Activated T-helper 1 cell treated with anti-CD3 and anti-CD28 coated beads, Interleukin-12 subunit alpha, Interleukin-12 subunit beta, Interleukin-2, Interleukin-4 antibody, amounts not matched to agents 30 ng/mL and 10 ng/mL and 1 ng/mL, durations not matched to agents 14 hours and 24 hours and 36 hours (primary cell): ENCODE data around the gene INPP5A. TPM values are rescaled to one million over a fixed set of nuclear protein-coding genes. Genes with fewer than 3 reads are reported as not detected.

Experiments used
- DNase-seq: peaks from one replicate; pipeline ENCODE4 v3.0.0; 2021; ENCODE audit warnings: low spot score
- H3K27ac Mint-ChIP-seq: one replicate; pipeline ENCODE4 v1.8.0; 2021; ENCODE audit warnings: mild to moderate bottlenecking, mixed read lengths
- H3K27me3 Mint-ChIP-seq: one replicate; pipeline ENCODE4 v1.8.0; 2022; ENCODE audit warnings: mild to moderate bottlenecking, moderate library complexity, mixed read lengths; ENCODE audit not compliant: insufficient read depth
- H3K36me3 Mint-ChIP-seq: one replicate; pipeline ENCODE4 v1.8.0; 2021; ENCODE audit warnings: low read depth, mixed read lengths
- H3K4me1 Mint-ChIP-seq: one replicate; pipeline ENCODE4 v1.8.0; 2021; ENCODE audit warnings: low read depth, mixed read lengths
- H3K4me3 Mint-ChIP-seq: one replicate; pipeline ENCODE4 v1.8.0; 2021; ENCODE audit warnings: mild to moderate bottlenecking, moderate library complexity, mixed read lengths
- H3K9me3 Mint-ChIP-seq: one replicate; pipeline ENCODE4 v1.8.0; 2021; ENCODE audit warnings: mixed read lengths
- intact Hi-C: fragments of 100-400 bp; cut with micrococcal nuclease; formaldehyde crosslinking; loops from one replicate; pipeline ENCODE4 v1.15.1; 2024
- total RNA-seq: library from RNA; stranded (reverse); gene quantifications from 2 replicates; pipeline ENCODE4 v1.2.3, GENCODE V29; 2022

INPP5A gene
- total RNA-seq, 1 donor from 2014 or later, result 13.4 TPM

- DNase-seq, result no peak
- H3K27ac Mint-ChIP-seq, result no peak overlapping the region
- intact Hi-C loops, result no loop called here
- peaks cover 1% of the 10 kb centered on the region for H3K27me3 Mint-ChIP-seq
- no peaks in the 10 kb centered on the region for H3K36me3 Mint-ChIP-seq
- no peak overlapping the region for H3K4me3 Mint-ChIP-seq
- peaks cover 8% of the 10 kb centered on the region for H3K4me1 Mint-ChIP-seq
- H3K9me3 Mint-ChIP-seq, result no peaks in the 10 kb centered on the region
Observed at GRCh38 chr10:132628966-132629900, 91.6 kb downstream of the INPP5A start.

GRCh38 chr10:132630156-132630555, 92.6 kb downstream of the INPP5A start:
- Mint-ChIP-seq H3K9me3 (no peaks in the 10 kb centered on the region), H3K27ac (no peak overlapping the region), H3K4me1 (peaks cover 11% of the 10 kb centered on the region), H3K27me3 (peaks cover under 1% of the 10 kb centered on the region), H3K4me3 (no peak overlapping the region), H3K36me3 (no peaks in the 10 kb centered on the region)
- intact Hi-C loops, result no loop called here
- DNase-seq, result no peak

GRCh38 chr10:132630666-132631337, 93.2 kb downstream of the INPP5A start:
- Mint-ChIP-seq H3K4me1 (peaks cover 11% of the 10 kb centered on the region), H3K4me3 (no peak overlapping the region)
- no peak for DNase-seq

GRCh38 chr10:132631338-132631735, 93.8 kb downstream of the INPP5A start:
- Mint-ChIP-seq H3K27me3 (no peaks in the 10 kb centered on the region), H3K4me3 (no peak overlapping the region), H3K36me3 (no peaks in the 10 kb centered on the region), H3K4me1 (peaks cover 11% of the 10 kb centered on the region), H3K9me3 (no peaks in the 10 kb centered on the region), H3K27ac (no peak overlapping the region)
- DNase-seq, result no peak
- intact Hi-C loops, result no loop called here

More at GRCh38 chr10:132630666-132631337, 93.2 kb downstream of the INPP5A start:
- no peak overlapping the region for H3K27ac Mint-ChIP-seq
- H3K27me3 Mint-ChIP-seq, result no peaks in the 10 kb centered on the region
- H3K36me3 Mint-ChIP-seq, result no peaks in the 10 kb centered on the region
- intact Hi-C loops, result no loop called here
- no peaks in the 10 kb centered on the region for H3K9me3 Mint-ChIP-seq

GRCh38 chr10:132632091-132632561, 94.5 kb downstream of the INPP5A start:
- Mint-ChIP-seq H3K4me3 (no peak overlapping the region), H3K27ac (no peak overlapping the region), H3K36me3 (no peaks in the 10 kb centered on the region), H3K9me3 (no peaks in the 10 kb centered on the region), H3K27me3 (no peaks in the 10 kb centered on the region), H3K4me1 (peaks cover 11% of the 10 kb centered on the region)
- no peak for DNase-seq
- intact Hi-C loops, result no loop called here

GRCh38 chr10:132632851-132633684, 95.5 kb downstream of the INPP5A start:
- DNase-seq, result no peak
- peaks cover 3% of the 10 kb centered on the region for H3K27me3 Mint-ChIP-seq
- no peak overlapping the region for H3K27ac Mint-ChIP-seq
- H3K9me3 Mint-ChIP-seq, result no peaks in the 10 kb centered on the region
- H3K4me3 Mint-ChIP-seq, result no peak overlapping the region
- peaks cover 9% of the 10 kb centered on the region for H3K4me1 Mint-ChIP-seq
- H3K36me3 Mint-ChIP-seq, result no peaks in the 10 kb centered on the region
- intact Hi-C loops, result no loop called here

- intact Hi-C loops, result no loop called here
- Mint-ChIP-seq H3K4me1 (peaks cover 9% of the 10 kb centered on the region), H3K36me3 (no peaks in the 10 kb centered on the region), H3K27me3 (peaks cover 5% of the 10 kb centered on the region), H3K9me3 (no peaks in the 10 kb centered on the region), H3K27ac (no peak overlapping the region), H3K4me3 (no peak overlapping the region)
- no peak for DNase-seq
Observed at GRCh38 chr10:132634241-132634946, 96.8 kb downstream of the INPP5A start.

- DNase-seq, result no peak
- H3K27ac Mint-ChIP-seq, result no peak overlapping the region
- no peaks in the 10 kb centered on the region for H3K9me3 Mint-ChIP-seq
- H3K4me1 Mint-ChIP-seq, result peaks cover 9% of the 10 kb centered on the region
- intact Hi-C loops, result loop anchor here (5.0 kb wide), 3 partner anchors 98 to 413 kb away; partner anchors contain the start of gene INPP5A
- H3K27me3 Mint-ChIP-seq, result peaks cover 8% of the 10 kb centered on the region
- H3K4me3 Mint-ChIP-seq, result no peak overlapping the region
- no peaks in the 10 kb centered on the region for H3K36me3 Mint-ChIP-seq
Observed at GRCh38 chr10:132634947-132635271, 97.3 kb downstream of the INPP5A start.

GRCh38 chr10:132636358-132636757, 98.8 kb downstream of the INPP5A start:
- peaks cover 8% of the 10 kb centered on the region for H3K27me3 Mint-ChIP-seq

GRCh38 chr10:132637477-132638129, 100.0 kb downstream of the INPP5A start:
- H3K36me3 Mint-ChIP-seq, result no peaks in the 10 kb centered on the region
- no peak overlapping the region for H3K27ac Mint-ChIP-seq
- no peak overlapping the region for H3K4me3 Mint-ChIP-seq
- DNase-seq, result no peak
- no peaks in the 10 kb centered on the region for H3K9me3 Mint-ChIP-seq
- H3K4me1 Mint-ChIP-seq, result peaks cover 9% of the 10 kb centered on the region
- peaks cover 8% of the 10 kb centered on the region for H3K27me3 Mint-ChIP-seq
- intact Hi-C loops, result loop anchor here (1.0 to 5.0 kb wide), 4 partner anchors 100 to 415 kb away; partner anchors contain the start of gene INPP5A

More at GRCh38 chr10:132636358-132636757, 98.8 kb downstream of the INPP5A start:
- no peak for DNase-seq
- Mint-ChIP-seq H3K9me3 (no peaks in the 10 kb centered on the region), H3K36me3 (no peaks in the 10 kb centered on the region), H3K4me3 (no peak overlapping the region), H3K27ac (no peak overlapping the region), H3K4me1 (peaks cover 9% of the 10 kb centered on the region)
- intact Hi-C loops, result loop anchor here (5.0 kb wide), 3 partner anchors 99 to 414 kb away; partner anchors contain the start of gene INPP5A

- Mint-ChIP-seq H3K27ac (no peak overlapping the region), H3K4me3 (no peak overlapping the region), H3K27me3 (peaks cover 8% of the 10 kb centered on the region), H3K36me3 (no peaks in the 10 kb centered on the region), H3K4me1 (peaks cover 9% of the 10 kb centered on the region), H3K9me3 (no peaks in the 10 kb centered on the region)
- intact Hi-C loops, result loop anchor here (5.0 kb wide), 3 partner anchors 101 to 416 kb away; partner anchors contain the start of gene INPP5A
- no peak for DNase-seq
Observed at GRCh38 chr10:132638130-132638515, 100.5 kb downstream of the INPP5A start.
